Fibroblast of skin of abdomen (primary cell): ENCODE data around the gene PHYHD1.

Source experiments
- DNase-seq: peaks from one replicate; pipeline ENCODE4 v3.0.0-alpha.2; 2013

PHYHD1 gene

DNA sequence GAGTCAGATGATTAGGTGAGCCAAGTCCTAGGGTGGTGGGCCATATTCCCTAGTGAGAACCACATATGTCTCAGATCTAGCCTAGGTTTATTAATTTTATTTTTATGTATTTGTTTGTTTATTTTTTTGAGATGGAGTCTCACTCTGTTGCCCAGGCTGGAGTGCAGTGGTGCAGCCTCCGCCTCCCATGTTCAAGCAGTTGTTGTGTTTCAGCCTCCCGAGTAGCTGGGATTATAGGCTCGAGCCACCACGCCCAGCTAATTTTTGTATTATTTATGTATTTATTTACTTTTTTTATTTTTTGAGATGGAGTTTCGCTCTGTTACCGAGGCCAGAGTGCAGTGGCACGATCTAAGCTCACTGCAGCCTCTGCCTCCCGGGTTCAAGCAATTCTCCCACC lies 62.8 kb downstream of the PHYHD1 start:
- no peak for DNase-seq

DNA sequence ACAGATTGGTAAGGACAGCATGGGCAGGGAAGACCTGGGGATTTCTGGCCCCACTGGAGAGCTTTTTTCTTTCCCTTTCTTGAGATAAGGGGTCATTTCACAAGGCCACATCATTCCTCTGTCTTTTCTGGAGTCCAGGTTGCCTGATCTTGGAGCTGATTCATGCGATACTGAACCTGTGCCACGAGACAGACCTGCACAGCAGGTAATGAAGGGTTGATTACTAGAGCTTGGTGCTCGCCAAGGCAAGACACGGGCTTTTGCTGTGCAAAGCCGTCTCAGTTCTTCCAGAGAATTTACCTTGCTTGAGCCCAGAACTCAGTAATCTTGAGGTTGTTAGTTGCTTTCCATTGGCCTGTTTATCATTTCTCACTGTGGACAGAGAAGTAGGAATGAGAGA lies 65.9 kb downstream of the PHYHD1 start:
- DNase-seq: no peak

DNA sequence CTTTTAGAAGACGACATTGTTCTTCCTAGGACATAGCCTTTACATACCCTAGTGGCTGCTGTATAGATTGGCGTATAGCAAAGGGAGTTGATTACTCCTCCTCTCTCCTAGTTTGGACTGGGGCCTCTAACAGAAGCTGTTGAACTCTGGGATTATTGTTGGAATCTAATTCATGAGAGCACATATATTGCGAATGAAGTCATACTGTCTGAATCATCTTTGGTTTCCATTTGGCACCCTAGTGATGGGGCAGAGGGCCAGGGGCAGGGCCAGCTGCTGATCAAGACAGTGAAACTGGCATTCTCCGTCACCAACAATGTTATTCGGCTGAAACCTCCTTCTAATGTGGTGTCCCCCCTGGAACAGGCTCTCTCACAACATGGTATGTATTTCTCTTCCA lies 67.0 kb downstream of the PHYHD1 start:
- peak; percentile 75 for DNase-seq
